Activated T-helper 1 cell treated with anti-CD3 and anti-CD28 coated beads, Interleukin-2, amount 50 U/mL, for 16 hours (primary cell): Measurements from ENCODE around the gene COX14.
A peak's percentile ranks its signal among the peaks of the same experiment; 100 is the strongest.
"Not testable (repeated sequence)": the region's sequence is repeated elsewhere in the genome, so short reads cannot be mapped to it uniquely, and the experiment has no call there.

Source experiments
- DNase-seq, 2 donors: peaks; one replicate each; pipeline ENCODE4 v3.0.0-alpha.2; 2020; ENCODE audit warnings: low read depth in 1 of 2, low spot score in 1 of 2

COX14 gene

DNA sequence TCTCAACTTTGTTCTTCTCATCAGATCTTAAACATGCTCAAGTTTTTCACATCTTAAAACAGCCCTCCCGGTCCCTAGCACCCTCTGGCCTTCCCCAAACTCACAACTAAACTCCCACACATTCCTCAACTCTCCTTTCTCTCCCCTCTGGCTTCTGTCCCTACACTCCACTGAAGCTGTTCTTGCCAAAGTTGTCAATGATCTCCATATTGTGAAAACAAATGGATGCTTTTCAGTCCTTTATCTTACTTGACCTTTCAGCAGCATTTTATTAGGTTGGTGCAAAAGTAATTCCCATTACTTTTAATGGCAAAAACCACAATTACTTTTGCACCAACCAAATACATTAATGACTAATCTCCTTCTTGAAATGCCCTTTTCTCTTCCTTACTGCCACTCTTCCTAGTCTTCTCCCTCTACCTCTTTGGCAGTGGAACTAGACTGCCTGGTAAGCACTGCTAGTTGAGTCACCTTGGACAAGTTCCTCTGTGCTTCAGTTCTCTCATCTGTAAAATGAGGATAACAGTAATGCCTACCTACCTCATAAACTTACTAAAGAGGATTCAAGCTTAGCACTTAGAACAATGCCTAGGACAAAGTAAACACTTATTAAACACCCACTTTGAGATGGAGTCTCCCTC lies 39.1 kb downstream of the COX14 start:
- DNase-seq, result no peak

DNA sequence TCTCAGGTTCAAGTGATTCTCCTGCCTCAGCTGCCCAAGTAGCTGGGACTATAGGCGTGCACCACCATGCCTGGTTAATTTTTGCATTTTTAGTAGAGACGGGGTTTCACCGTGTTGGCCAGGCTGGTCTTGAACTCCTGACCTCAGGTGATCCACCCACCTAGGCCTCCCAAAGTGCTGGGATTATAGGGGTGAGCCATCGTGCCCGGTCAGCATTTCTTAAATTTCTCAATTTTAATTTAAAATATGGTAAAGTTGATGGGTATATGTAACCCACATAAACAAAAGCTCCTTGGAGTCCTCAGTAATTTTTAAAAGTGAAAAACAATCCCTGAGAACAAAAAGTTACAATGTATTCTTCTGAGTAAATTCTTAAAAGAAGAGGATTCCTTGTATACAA lies 42.9 kb downstream of the COX14 start:
- not testable (repeated sequence) for DNase-seq

DNA sequence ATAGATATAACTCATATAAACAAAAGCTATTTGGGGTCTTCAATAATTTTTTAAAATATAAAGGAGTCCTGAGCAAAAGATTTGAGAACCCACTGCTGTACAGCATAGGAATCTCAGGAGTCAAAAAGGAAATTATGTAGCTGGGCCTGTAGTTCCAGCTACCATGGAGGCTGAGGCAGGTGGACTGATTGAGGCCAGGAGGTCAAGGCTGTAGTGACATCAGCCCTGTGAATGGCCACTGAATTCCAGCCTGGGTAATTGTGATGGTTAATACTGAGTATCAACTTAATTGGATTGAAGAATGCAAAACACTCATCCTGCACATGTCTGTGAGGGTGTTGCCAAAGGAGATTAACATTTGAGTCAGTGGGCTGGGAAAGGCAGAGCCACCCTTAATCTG lies 44.6 kb downstream of the COX14 start:
- DNase-seq, result no peak

DNA sequence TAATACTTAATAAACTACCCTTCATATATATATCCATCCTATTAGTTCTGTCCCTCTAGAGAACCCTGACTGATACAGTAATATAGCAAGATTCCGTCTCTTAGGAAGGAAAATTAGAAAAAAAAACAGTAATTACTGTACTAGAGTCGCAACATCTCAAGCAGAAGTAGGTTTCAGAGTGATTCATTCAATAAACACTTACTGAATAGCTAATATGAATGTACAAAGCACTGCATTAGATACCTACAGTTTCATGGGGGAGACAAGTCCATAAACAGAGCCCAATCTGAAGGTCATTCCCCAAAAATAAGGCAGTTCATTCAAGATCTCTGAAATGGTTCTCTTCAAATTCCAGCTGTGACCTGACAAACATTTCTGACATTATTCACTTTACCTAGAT lies 45.2 kb downstream of the COX14 start:
- no peak for DNase-seq

DNA sequence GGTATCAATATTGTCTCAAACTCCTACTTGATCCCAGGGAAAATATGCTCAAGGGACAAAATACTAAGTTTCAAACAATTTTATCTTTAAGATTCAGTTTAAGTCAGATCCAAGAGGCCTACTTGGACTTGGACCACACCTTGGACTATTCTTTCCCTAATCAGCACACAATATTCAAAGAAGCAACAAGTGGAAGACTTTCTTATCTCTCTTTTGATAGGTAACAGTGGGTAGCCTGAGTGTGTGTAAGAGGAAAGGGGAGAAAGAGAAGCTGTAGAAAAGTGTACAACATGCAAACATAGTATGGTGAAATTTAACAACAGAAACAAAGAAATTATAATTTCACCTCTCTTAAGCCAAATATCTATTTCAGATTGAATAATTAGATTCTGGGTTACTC lies 48.6 kb downstream of the COX14 start:
- no peak for DNase-seq

DNA sequence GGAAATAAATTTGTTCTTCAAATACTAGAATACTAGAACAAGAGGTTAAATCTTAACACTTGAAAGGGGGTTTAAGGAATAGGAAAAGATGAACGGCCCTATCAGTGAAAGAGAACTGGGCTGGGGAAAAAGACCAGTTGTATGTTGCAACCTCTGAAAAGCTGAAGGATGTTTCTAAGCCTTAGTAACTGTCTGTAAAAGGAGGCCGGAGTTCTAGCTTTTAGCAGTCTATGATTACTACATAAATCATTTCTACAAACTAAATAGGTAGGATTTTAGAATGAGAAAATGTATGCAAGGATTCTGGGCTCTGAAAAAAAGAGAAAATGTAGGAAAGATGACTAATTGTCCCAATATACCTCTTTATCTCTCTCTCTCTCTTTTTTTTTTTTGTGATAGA lies 50.2 kb downstream of the COX14 start:
- DNase-seq, result no peak

DNA sequence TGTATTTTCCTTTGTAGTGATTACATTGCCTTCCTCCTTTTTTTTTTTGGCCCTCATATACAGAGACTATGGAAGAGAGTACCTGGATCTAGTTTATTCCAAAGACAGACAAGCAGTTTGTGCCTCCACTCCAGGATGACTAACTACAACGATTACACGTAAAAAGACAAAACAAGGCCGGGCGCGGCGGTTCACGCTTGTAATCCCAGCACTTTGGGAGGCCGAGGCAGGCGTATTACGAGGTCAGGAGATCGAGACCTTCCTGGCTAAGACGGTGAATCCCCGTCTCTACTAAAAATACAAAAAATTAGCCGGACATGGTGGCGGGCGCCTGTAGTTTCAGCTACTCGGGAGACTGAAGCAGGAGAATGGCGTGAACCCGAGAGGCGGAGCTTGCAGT lies 52.9 kb downstream of the COX14 start:
- no peak for DNase-seq

DNA sequence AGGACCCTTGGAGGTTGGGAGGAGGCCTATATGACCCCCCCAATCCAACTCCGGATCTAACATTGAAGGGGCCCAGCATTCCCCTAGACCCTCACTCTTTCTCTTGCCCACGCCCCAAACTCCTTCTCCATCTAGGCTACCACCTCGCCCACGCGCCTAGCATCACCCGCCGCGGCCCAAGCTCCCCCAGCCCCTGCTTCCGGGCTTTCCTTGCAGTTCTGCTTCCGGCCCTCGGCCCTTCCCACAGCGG lies 54.7 kb downstream of the COX14 start:
- DNase-seq, result peak; percentile 12 to 35

DNA sequence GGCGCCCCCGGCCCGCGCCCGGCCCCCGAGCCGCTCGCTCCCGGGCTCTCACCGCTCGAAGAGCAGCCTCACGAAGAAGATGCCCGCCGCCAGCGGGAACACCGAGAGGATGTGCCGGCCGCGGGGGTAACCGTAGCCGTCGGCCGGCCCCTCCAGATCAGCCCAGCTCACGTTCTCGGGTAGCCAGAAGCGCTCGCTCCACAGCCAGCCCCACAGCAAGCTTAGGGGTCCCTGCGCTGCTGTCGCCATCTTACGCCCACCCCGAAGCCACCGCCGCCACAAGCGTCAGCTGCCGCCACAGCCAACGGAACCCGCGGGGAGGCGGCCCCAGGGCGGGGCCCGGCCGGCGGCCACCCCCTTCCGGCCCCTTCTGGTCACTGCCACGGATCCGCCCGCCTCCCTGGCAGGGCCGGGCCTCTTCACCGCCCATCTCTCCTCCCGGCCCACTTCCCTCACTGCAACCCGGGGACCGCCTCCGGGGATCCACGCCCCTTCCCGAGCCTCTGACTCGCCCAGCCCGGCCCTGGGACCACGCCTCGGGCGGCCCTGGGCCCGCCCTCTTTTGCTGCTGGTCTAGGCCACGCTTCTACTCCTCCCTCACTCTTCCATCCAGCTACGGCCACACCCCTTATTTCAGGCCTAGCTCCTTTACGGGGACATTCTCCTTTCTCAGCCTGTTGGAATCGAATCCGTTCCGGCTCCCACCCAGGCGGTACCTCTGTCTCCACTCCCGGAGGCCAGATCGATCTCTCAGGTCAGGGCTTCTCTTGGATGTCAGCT lies 55.2 kb downstream of the COX14 start, which contains the start of gene CERS5:
TSS of gene CERS5 (minus strand) at position 321 of the 780 bp plus-strand sequence. CDS start at position 249, 72 bp downstream.
- DNase-seq, result peak; percentile 90 to 95
